ENCODE data around the gene TMEM117.

DNA sequence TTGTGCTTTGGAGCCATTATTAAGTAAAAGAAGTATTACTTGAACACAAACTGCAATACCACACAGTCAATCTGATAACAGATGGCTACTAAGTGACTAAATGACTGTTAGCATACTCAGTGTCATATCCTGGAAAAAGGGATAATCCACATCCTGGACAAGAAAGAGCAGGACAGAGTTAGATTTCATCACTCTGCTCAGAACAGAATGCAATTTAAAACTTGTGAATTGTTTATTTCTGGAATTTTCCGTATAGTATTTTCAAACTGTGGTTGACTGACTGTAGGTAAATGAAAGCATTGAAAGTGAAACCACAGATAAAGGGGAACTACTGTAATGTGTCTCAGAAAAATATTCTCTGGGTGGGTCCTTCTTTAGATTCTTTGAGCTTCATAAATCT lies 458.8 kb downstream of the TMEM117 start:
- TF ChIP-seq, protein P1, sequence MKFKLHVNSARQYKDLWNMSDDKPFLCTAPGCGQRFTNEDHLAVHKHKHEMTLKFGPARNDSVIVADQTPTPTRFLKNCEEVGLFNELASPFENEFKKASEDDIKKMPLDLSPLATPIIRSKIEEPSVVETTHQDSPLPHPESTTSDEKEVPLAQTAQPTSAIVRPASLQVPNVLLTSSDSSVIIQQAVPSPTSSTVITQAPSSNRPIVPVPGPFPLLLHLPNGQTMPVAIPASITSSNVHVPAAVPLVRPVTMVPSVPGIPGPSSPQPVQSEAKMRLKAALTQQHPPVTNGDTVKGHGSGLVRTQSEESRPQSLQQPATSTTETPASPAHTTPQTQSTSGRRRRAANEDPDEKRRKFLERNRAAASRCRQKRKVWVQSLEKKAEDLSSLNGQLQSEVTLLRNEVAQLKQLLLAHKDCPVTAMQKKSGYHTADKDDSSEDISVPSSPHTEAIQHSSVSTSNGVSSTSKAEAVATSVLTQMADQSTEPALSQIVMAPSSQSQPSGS (IDR thresholded peaks at IDR 0.05; ENCODE audit: low read length): no peak
- TF ChIP-seq, protein P2, sequence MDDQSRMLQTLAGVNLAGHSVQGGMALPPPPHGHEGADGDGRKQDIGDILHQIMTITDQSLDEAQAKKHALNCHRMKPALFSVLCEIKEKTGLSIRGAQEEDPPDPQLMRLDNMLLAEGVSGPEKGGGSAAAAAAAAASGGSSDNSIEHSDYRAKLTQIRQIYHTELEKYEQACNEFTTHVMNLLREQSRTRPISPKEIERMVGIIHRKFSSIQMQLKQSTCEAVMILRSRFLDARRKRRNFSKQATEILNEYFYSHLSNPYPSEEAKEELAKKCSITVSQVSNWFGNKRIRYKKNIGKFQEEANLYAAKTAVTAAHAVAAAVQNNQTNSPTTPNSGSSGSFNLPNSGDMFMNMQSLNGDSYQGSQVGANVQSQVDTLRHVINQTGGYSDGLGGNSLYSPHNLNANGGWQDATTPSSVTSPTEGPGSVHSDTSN (IDR thresholded peaks at IDR 0.05; ENCODE audit: insufficient replicate concordance, low read depth, low read length): no peak
- no peak for TF ChIP-seq MEF2B (IDR thresholded peaks at IDR 0.05; ENCODE audit: partially characterized antibody, poor library complexity, severe bottlenecking)
- no peak for TF ChIP-seq FOXM1 (IDR thresholded peaks at IDR 0.05; ENCODE audit: low read depth, low read length)
- TF ChIP-seq HDAC6 (IDR thresholded peaks at IDR 0.05; ENCODE audit: unreplicated experiment): no peak
- TF ChIP-seq NFYB (IDR thresholded peaks at IDR 0.05; ENCODE audit: insufficient read depth, low read depth, low read length): no peak
